K562 (cell line): ENCODE measurements around the gene HNRNPH3. TPM values are rescaled to one million over a fixed set of nuclear protein-coding genes. Genes with fewer than 3 reads are reported as not detected.
A peak's percentile ranks its signal among the peaks of the same experiment; 100 is the strongest.

Source experiments
- ATF7 ChIP-seq: fragments of 450-650 bp; IDR thresholded peaks from 2 replicates; pipeline ENCODE4 v1.7.1; 2014; ENCODE audit warnings: mild to moderate bottlenecking, moderate library complexity
- CBFA2T2 ChIP-seq: fragments of 450-650 bp; conservative IDR thresholded peaks from 2 replicates; pipeline ENCODE4 v1.6.1; 2017; ENCODE audit warnings: mild to moderate bottlenecking
- CEBPG ChIP-seq, 3 experiments: fragments of 200-800 bp in 1 of 3; sonication (Bioruptor generic) in 1 of 3; sonication (generic) in 1 of 3; formaldehyde crosslinking in 1 of 3; IDR thresholded peaks in 2 of 3; conservative IDR thresholded peaks in 1 of 3; 2 replicates each; pipeline versions ENCODE4 v1.6.1 to v1.8.0; 2016 to 2022; ENCODE audit warnings: missing compliant biosample characterization in 2 of 3, missing genetic modification characterization in 2 of 3, mild to moderate bottlenecking in 1 of 3, missing genetic modification reagents in 1 of 3
- RB1 ChIP-seq: fragments of 450-650 bp; IDR thresholded peaks from 2 replicates; pipeline ENCODE4 v1.6.1; 2017; ENCODE audit warnings: low read depth, mild to moderate bottlenecking
- TEAD1 ChIP-seq, 2 experiments: fragments of 450-650 bp in 1 of 2; sonication (generic) in 1 of 2; formaldehyde crosslinking; IDR thresholded peaks; 2 replicates each; pipeline versions ENCODE4 v1.4.0 to v1.8.0; 2020 to 2022; ENCODE audit warnings: mild to moderate bottlenecking in 2 of 2, missing genetic modification reagents in 1 of 2
- TRIM24 ChIP-seq, 2 experiments: fragments of 450-650 bp; IDR thresholded peaks; 2 replicates each; pipeline ENCODE4 v1.6.1; 2016
- polyA plus RNA-seq, 8 experiments: library from polyadenylated mRNA; depleted of rRNA in 4 of 8; stranded (reverse) in 5 of 8; unstranded in 3 of 8; fragments of >200 nt; fragmentation: Nextera tagmentation in 2 of 8; fragmentation: Illumina TruSeq in 1 of 8; extraction: Ambion mirVana in 2 of 8; extraction: Trizol in 1 of 8; gene quantifications; 2 replicates each; pipeline versions ENCODE4 v1.2.1 to v1.2.3, GENCODE V29; 2011 to 2014; ENCODE audit warnings: inconsistent platforms in 1 of 8, missing spikeins in 1 of 8
- total RNA-seq, 7 experiments: library from RNA; depleted of rRNA in 6 of 7; stranded (reverse); fragments of >200 nt in 6 of 7; fragmentation: Illumina TruSeq in 2 of 7; extraction: Trizol in 2 of 7; gene quantifications; 2 replicates each; pipeline versions ENCODE4 v1.2.1 to v1.2.3, GENCODE V29; 2011 to 2021; ENCODE audit warnings: low replicate concordance in 1 of 7
- TF ChIP-seq, protein P1 (sequence below), 3 experiments: IDR thresholded peaks in 2 of 3; conservative IDR thresholded peaks in 1 of 3; 2 replicates each; pipeline ENCODE4 v1.5.1; 2011 to 2012; ENCODE audit warnings: low read length in 3 of 3, mild to moderate bottlenecking in 3 of 3, control low read depth in 2 of 3, improper control_type of control experiment in 1 of 3, inconsistent platforms in 1 of 3, low read depth in 1 of 3, mixed read lengths in 1 of 3, moderate library complexity in 1 of 3; ENCODE audit not compliant: insufficient read depth in 2 of 3
- TF ChIP-seq, protein P2 (sequence below): sonication (generic); formaldehyde crosslinking; IDR thresholded peaks from 2 replicates; pipeline ENCODE4 v1.9.0; 2022; ENCODE audit warnings: mild to moderate bottlenecking, missing genetic modification reagents
- TF ChIP-seq, protein P3 (sequence below): sonication (generic); IDR thresholded peaks from 2 replicates; pipeline ENCODE4 v1.6.1; 2016
- TF ChIP-seq, protein P4 (sequence below), 2 experiments: fragments of 450-650 bp; conservative IDR thresholded peaks; 2 replicates each; pipeline ENCODE4 v1.6.1; 2017; ENCODE audit warnings: mild to moderate bottlenecking in 2 of 2, moderate library complexity in 2 of 2

Gene HNRNPH3
- total and polyA plus RNA-seq, 9 of the 15 experiments (the other 6 are each of a cell fraction or from before 2014, with no cell fraction given), result 52.8 to 562 (median 152) TPM

DNA sequence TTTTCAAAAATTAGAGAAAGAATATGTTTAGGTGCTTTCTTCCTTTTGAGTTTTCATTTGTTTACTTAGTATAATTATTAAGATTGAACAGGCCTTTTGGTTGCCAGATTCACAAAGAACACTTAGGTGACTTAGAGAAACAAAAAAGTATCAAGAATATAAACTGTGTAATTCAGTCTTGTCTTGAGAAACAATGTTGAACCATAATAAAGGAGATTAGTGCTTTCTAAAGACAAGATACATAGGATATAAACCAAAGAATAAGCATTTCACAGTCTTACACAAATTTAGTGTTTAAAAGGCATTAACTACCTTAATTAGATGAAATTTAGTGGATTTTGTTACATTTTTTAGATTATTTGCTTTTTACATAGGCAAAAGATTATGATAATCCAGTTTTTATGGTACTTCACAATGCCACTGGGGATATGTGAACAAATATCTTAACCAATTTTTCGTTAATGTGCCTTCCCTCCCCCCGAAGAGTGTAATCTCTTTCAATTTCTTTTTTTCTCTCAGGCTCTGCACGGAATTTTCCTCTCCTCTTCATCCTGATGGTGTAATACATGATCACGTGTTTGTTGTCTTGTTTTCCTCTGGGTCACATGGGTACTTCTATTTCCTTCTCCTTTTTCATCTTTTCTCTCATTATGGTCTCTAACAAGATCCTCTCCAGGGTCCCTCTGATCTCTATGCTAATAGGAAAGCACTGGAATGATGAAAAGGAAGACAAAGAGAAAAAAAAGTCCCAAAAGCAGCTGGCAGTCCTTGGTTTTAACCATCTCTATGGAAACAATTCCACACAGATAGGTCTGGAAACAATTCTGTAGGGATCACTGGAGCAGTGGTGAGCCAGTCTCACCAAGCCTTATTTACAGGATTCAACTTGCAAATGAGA, 3.7 kb upstream of the HNRNPH3 start (continued):
- TF ChIP-seq, protein P1, sequence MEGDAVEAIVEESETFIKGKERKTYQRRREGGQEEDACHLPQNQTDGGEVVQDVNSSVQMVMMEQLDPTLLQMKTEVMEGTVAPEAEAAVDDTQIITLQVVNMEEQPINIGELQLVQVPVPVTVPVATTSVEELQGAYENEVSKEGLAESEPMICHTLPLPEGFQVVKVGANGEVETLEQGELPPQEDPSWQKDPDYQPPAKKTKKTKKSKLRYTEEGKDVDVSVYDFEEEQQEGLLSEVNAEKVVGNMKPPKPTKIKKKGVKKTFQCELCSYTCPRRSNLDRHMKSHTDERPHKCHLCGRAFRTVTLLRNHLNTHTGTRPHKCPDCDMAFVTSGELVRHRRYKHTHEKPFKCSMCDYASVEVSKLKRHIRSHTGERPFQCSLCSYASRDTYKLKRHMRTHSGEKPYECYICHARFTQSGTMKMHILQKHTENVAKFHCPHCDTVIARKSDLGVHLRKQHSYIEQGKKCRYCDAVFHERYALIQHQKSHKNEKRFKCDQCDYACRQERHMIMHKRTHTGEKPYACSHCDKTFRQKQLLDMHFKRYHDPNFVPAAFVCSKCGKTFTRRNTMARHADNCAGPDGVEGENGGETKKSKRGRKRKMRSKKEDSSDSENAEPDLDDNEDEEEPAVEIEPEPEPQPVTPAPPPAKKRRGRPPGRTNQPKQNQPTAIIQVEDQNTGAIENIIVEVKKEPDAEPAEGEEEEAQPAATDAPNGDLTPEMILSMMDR (IDR thresholded peaks at IDR 0.05 in 2 of 3, conservative IDR thresholded peaks at IDR 0.05 in 1 of 3; ENCODE audit: insufficient read depth in 2 of 3, low read depth in 1 of 3, low read length in 3 of 3), result 0 out of 6 replicates have a peak, but pooled peaks of 1 of the 3 experiments have one; percentile 3
- TF ChIP-seq CEBPG (CRISPR knock-in tag; IDR thresholded peaks at IDR 0.05) (no peak), CEBPG (tag; conservative IDR thresholded peaks at IDR 0.05 in 1 of 2, IDR thresholded peaks at IDR 0.05 in 1 of 2) (peak; percentile 47 to 73; a peak in 3 of 4 replicates), TRIM24 (IDR thresholded peaks at IDR 0.05) (peak; percentile 56 to 58; a peak in 3 of 4 replicates), RB1 (no peak), CBFA2T2 (peak; percentile 51), TEAD1 (CRISPR knock-in tag; IDR thresholded peaks at IDR 0.05) (no peak), ATF7 (peak; percentile 43; the same call in 1 of the 2 replicates)
- TF ChIP-seq, protein P2, sequence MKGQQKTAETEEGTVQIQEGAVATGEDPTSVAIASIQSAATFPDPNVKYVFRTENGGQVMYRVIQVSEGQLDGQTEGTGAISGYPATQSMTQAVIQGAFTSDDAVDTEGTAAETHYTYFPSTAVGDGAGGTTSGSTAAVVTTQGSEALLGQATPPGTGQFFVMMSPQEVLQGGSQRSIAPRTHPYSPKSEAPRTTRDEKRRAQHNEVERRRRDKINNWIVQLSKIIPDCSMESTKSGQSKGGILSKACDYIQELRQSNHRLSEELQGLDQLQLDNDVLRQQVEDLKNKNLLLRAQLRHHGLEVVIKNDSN (CRISPR knock-in tag), result peak; percentile 53; the same call in 1 of the 2 replicates
- TF ChIP-seq, protein P3, sequence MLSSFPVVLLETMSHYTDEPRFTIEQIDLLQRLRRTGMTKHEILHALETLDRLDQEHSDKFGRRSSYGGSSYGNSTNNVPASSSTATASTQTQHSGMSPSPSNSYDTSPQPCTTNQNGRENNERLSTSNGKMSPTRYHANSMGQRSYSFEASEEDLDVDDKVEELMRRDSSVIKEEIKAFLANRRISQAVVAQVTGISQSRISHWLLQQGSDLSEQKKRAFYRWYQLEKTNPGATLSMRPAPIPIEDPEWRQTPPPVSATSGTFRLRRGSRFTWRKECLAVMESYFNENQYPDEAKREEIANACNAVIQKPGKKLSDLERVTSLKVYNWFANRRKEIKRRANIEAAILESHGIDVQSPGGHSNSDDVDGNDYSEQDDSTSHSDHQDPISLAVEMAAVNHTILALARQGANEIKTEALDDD, result no peak
- TF ChIP-seq, protein P4, sequence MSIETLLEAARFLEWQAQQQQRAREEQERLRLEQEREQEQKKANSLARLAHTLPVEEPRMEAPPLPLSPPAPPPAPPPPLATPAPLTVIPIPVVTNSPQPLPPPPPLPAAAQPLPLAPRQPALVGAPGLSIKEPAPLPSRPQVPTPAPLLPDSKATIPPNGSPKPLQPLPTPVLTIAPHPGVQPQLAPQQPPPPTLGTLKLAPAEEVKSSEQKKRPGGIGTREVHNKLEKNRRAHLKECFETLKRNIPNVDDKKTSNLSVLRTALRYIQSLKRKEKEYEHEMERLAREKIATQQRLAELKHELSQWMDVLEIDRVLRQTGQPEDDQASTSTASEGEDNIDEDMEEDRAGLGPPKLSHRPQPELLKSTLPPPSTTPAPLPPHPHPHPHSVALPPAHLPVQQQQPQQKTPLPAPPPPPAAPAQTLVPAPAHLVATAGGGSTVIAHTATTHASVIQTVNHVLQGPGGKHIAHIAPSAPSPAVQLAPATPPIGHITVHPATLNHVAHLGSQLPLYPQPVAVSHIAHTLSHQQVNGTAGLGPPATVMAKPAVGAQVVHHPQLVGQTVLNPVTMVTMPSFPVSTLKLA (conservative IDR thresholded peaks at IDR 0.05), result peak; percentile 56 to 61
